HG02870 (cell line): ENCODE results near the gene PNMA8A.
"Not testable (repeated sequence)": the region's sequence is repeated elsewhere in the genome, so short reads cannot be mapped to it uniquely, and the experiment has no call there.

Source experiments
- ATAC-seq: cut with Tn5 transposase; IDR thresholded peaks from one replicate; pipeline ENCODE4 v1.9.1; 2021; ENCODE audit warnings: mild to moderate bottlenecking, moderate library complexity; ENCODE audit not compliant: unreplicated experiment

The PNMA8A gene

DNA sequence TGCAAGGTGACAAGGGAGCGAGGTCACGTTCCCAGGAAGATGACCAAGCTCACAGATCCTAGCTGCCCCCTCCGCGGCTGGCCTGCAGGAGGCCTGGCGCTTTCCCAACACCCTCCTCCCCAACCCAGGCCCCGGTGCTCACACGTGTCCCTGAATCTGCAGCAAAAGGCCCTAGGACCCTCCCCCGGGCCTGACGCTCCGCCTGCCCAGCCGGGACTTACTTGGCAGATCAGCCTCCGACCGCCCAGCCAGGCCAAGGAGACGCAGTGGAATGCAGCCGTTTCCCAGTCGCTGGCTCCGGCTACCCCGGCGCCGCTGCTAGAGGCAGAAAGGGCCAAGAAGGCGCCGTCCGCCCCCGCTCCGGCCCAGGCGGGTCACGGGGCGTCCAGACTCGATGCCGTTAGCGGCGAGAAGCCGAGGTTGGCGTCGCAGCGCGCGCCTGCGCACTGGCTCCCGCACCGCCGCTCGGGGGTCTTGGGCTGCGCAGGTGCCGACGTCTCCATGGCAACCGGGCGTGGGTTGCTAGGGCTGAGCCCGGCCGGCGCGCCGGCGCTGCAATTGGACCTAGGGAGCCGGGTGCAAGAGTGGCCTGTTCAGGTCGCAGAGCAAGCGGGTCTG, at the start of gene PNMA8A:
TSS of gene PNMA8A (minus strand) at position 448 of the 618 bp plus-strand sequence. CDS start 528 bp downstream, outside the sequence.
- no peak for ATAC-seq

- no peak for ATAC-seq
Observed at GRCh38 chr19:46520616-46521015, 49.3 kb upstream of the PNMA8A start.

DNA sequence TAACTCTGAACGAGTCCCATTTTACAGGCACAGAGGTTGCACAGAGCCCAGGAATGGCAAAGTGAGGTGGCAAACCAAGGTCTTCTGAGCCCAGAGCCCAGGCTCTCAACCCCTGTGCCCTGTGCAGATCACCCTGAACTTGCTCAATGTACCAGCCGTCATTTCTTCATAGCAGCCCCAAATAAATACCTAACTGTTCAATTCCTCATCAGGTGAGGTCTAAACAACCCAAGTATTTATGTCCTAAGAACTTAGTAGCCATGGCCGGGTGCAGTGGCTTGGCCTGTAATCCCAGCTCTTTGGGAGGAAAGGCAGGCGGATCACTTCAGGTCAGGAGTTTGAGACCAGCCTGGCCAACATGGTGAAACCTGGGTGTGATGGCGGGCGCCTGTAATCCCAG, 46.1 kb upstream of the PNMA8A start:
- ATAC-seq = no peak

GRCh38 chr19:46515879-46516350, 44.6 kb upstream of the PNMA8A start:
- no peak for ATAC-seq

DNA sequence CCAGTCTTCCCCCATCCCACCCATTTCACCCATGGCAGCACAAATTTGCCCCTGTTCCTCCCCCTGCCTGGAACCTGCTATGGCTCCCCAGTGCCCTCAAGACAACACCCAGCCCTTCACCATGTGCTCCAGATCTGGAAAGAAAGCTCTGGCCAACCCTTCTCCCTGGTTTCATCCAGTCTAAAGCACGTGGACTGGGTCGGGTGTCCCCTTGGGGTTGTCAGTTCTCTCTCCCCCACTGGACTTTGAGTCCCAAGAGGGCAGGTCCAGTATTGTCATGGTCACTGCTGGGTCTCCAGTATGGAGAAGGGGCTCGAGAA, 43.9 kb upstream of the PNMA8A start:
- no peak for ATAC-seq

DNA sequence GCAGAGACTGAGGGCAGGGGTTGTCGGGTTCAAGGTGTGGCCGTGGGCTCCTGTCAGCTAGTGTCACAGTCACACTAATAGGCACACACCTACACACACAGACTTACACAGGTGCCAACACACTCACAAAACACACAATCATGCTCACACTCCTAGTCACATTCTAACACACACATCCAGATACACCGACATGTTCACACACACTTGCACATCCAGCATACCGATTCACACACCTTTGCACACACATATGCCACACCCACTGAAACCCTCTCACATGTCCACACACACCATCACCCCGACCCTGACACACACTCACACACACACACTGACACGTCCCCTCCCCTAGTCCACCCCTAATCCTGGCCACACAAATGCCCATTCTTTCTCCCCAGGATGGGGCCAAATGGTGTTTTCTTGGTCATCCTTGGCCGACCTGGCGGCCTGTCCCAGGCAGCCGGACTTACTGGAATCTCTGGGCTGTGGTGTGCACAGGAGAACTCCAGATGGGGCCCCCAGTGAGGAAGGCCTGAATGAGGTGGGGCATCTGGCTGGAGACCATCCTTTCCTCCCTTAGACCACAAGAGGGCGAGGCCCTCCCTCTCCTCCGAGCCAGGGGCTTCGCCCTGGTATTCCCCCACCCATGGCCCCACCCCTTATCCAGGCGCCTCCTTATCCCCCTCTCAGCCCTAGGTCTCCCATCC, 43.4 kb upstream of the PNMA8A start:
- ATAC-seq = no peak

DNA sequence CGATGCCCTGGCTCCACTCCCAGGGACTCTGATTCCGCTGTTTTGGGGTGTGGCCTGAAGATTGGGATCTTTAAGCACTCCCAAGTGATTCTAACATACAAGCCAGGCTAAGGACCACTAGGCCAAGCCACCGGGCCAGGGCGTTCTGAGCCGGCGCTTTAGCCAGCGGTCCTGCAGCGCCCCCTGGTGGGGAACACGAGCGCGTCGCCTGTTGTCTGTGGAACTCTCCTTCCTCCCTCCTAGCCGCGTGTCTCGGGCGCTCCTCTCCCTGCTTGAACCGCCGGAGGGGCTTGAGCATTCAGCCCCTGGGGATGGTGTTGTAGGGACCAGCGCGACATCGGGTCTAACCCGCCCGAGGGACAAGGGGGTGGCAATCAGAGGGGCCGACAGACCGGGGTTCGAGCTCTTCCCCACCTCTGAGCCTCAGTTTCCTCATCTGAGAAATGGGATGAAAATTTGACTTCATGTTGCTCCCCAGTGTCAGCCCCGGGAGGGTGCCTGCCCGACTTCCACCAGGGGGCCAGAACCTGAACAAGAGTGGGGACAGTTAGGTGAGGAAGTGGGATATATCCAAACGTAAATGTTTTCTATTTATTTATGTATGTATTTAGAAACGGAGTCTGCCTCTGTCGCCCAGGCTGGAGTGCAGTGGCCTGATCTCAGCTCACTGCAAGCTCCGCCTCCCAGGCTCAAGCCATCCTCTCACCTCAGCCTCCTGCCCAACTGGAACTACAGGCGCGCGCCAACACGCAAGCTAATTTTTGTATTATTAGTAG, 42.3 kb upstream of the PNMA8A start:
- no peak for ATAC-seq

DNA sequence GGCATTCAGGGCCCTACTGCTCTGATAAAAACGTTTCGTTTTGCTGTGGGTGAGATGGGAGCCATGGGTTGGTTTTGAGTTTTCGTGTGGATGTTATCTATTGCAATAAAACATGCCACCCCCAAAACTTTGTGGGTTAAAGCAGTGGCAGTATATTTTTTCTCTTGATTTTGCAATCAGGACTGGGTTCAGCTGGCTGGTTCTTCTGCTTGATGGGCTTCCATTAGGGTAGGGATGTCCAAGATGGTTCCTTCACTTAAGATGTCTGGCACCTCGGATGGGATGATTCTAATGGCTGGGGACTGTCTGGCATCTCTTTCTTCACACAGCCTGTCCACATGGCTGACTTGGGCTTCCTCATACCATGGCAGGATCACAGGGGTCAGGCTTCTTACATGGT, 39.9 kb upstream of the PNMA8A start:
- no peak for ATAC-seq

- ATAC-seq = no peak
Observed at GRCh38 chr19:46508206-46508605, 36.8 kb upstream of the PNMA8A start.

DNA sequence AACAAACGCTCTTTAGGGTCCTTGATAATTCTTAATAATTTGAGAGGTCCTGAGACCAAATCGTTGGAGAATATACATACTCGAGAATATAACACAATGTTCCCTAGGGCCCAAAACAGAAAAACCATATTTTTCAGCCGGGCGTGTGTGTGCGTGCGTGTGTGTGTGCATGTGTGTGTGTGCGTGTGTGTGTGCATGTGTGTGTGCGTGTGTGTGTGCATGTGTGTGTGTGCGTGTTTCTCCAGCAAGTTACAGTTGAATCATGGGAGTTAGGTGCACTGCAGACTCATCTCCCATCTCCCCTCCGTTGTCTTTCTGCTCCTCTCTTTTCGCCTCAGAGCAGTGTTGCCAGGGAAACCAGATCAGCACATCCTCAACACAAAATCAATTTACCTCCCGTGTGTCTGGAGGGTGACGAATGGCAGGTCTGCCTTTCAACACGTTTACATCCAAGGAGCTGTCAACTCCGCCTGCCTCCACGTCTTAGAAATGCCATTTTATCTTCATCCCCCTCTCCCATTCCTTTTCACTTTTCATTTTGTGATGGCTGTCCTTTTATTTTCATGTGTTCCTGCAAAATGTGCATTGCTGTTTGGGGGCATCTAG, 32.6 kb upstream of the PNMA8A start:
- no peak for ATAC-seq

GRCh38 chr19:46502891-46503290, 31.5 kb upstream of the PNMA8A start:
- no peak for ATAC-seq

DNA sequence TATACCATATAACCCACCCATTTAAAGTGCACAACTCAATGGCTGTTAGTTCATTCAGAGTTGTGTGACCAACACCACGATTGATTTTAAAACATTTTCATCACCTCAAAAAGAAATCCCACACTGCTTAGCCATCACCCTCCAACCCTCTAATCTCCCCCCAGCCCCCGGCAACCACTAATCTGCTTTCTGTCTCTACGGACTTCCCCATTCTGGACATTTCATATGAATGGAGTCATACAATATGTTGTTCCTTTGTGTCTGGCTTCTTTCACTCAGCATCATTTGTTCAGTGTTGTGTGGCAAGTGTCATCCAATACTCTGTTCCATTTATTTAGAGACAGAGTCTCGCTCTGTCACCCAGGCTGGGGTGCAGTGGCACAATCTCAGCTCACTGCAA, 28.3 kb upstream of the PNMA8A start:
- no peak for ATAC-seq

DNA sequence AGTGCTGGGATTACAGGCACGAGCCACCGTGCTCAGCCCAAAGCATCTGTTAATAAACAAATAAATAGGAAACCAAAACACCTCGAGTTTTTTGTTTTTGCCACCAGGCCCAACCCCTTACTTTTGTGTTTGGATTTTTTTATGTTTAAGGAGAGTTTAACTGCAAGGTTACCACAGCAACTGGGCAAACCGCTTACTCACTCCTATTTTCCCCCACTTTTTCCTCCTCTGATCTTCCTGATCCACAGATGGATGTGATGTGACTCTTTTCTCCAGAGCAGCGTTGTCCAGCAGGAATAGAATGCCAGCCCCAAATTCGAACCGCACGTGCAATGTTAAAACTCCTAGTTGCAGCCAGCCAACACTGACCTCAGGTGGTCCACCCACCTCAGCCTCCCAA, 26.4 kb upstream of the PNMA8A start:
- no peak for ATAC-seq

DNA sequence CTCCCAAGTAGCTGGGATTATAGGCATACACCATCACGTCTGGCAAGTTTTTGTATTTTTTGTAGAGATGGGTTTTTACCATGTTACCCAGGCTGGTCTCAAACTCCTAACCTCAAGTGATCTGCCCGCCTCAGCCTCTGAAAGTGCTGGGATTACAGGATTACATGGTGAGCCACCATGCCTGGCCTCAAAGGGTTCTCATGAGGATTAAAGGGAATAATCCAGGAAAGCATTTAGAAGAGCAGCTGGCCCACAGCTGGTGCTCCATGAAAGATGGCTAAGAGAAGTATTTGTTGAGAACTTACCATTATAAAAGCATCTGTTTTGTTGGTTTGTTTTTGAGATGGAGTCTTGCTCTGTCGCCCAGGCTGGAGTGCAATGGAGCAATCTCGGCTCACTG, 25.5 kb upstream of the PNMA8A start:
- ATAC-seq = not testable (repeated sequence)

GRCh38 chr19:46496304-46496703, 24.9 kb upstream of the PNMA8A start:
- ATAC-seq = no peak

DNA sequence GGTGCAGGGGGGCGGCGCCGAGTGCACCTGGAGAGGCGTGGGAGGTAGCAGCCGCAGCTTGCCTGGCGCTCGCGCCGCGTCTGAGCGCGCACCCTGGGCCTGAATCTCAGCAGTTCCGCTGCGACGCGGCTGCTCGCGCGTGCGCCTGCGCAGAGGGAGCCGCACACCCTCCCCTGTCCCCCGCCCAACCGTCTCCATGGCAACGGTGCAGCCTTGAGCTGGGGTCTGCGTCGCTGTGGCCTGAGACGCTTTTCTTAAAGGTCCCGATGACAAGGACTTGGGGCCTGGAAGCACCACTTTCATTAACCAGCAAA, 24.4 kb upstream of the PNMA8A start, which contains the start of gene PNMA8B:
TSS of gene PNMA8B (minus strand) at position 82 of the 314 bp plus-strand sequence. CDS start 402 bp downstream, outside the sequence.
- no peak for ATAC-seq

GRCh38 chr19:46494941-46495785, 23.8 kb upstream of the PNMA8A start:
- no peak for ATAC-seq

GRCh38 chr19:46494146-46494940, 23.0 kb upstream of the PNMA8A start:
- ATAC-seq = no peak

DNA sequence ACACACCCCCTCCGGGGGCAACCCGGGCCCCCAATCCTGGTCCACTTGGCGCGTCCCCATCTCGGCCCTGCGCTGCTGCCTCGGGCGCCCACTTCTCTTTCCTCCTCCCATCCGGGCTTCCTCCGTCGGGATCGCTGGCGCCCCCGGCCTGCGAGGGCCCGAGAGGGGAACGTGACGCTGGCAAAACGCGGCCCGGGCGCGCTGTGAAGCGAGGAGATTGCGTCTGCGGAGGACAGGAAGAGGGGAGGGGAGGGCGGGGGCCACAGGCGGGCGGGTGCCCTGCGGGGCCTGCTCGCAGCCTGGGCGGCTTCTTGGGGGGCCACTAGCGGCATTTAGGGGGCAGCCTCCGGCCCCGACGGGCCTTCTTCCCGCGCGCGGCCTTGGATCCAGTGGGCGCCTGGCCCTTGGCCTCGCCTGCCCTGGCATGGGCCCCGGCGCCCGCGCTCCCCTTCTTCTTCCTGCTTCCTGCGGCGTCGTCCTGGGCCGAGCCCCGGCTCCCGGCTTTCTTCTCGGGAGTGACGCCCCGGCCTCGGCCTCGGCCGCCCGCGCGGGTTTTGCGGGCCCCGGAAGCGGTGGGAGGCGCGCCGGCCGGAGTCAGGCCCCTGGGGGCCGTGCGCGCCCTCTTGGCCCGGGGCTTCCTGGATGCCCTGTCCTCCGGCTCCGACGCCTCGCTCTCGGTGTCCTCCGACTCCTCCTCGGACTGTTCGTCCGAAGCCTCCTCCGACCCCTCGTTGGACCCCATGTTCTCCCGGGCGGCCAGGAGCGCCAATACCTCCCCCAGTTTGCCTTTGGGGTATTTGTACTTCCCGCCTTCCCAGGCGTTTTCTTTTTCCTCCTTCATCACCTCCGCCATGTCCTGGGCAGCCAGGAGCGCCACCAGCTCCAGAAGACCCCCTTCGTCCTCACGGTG, 22.1 kb upstream of the PNMA8A start:
- no peak for ATAC-seq
